H9 (cell line): ENCODE data around the gene GTF3C1. TPM values are rescaled to one million over a fixed set of nuclear protein-coding genes. Genes with fewer than 3 reads are reported as not detected.

ENCODE experiments used
- DNase-seq: peaks from one replicate; pipeline ENCODE4 v3.0.0-alpha.2; 2017
- H2AFZ ChIP-seq: one replicate; pipeline ENCODE4 v1.6.1; 2013; ENCODE audit warnings: mild to moderate bottlenecking, low read length, control low read depth, moderate library complexity
- H2AK5ac ChIP-seq: 2 replicates; pipeline ENCODE4 v1.6.1; 2013; ENCODE audit warnings: low read length, control low read depth, mixed read lengths; ENCODE audit not compliant: insufficient read length
- H2BK120ac ChIP-seq: one replicate; pipeline ENCODE4 v1.6.1; 2013; ENCODE audit warnings: low read depth, mild to moderate bottlenecking, low read length, control low read depth, inconsistent platforms; ENCODE audit not compliant: poor library complexity, severe bottlenecking
- H2BK12ac ChIP-seq: 2 replicates; pipeline ENCODE4 v1.6.1; 2013; ENCODE audit warnings: low read length, control low read depth, mixed read lengths, low read depth; ENCODE audit not compliant: insufficient read length
- H2BK15ac ChIP-seq: 2 replicates; pipeline ENCODE4 v1.6.1; 2013; ENCODE audit warnings: low read depth, low read length, control low read depth
- H2BK20ac ChIP-seq: one replicate; pipeline ENCODE4 v1.6.1; 2013; ENCODE audit warnings: low read depth, mild to moderate bottlenecking, low read length, control low read depth, inconsistent platforms; ENCODE audit not compliant: poor library complexity, severe bottlenecking
- H2BK5ac ChIP-seq: 2 replicates; pipeline ENCODE4 v1.6.1; 2013; ENCODE audit warnings: low read length, control low read depth, mixed read lengths; ENCODE audit not compliant: insufficient read length
- H3K14ac ChIP-seq: 2 replicates; pipeline ENCODE4 v1.6.1; 2013; ENCODE audit warnings: low read length, control low read depth; ENCODE audit not compliant: insufficient read depth
- H3K18ac ChIP-seq: 2 replicates; pipeline ENCODE4 v1.6.1; 2013; ENCODE audit warnings: low read depth, mild to moderate bottlenecking, mixed read lengths, low read length, control low read depth; ENCODE audit not compliant: insufficient read length
- H3K23ac ChIP-seq: 2 replicates; pipeline ENCODE4 v1.6.1; 2013; ENCODE audit warnings: low read length, control low read depth, mixed read lengths, low read depth; ENCODE audit not compliant: insufficient read length
- H3K23me2 ChIP-seq: 2 replicates; pipeline ENCODE4 v1.6.1; 2013; ENCODE audit warnings: low read depth, mild to moderate bottlenecking, mixed read lengths, low read length, control low read depth; ENCODE audit not compliant: insufficient read length, poor library complexity, severe bottlenecking
- H3K27ac ChIP-seq: 2 replicates; pipeline ENCODE4 v1.5.1; 2013; ENCODE audit warnings: low read length, control low read depth, mixed read lengths, low read depth; ENCODE audit not compliant: insufficient read length
- H3K27me3 ChIP-seq: 2 replicates; pipeline ENCODE4 v1.6.1; 2013; ENCODE audit warnings: low read length, control low read depth, inconsistent platforms; ENCODE audit not compliant: insufficient read depth
- H3K4ac ChIP-seq: 2 replicates; pipeline ENCODE4 v1.6.1; 2013; ENCODE audit warnings: low read depth, mild to moderate bottlenecking, control low read depth, inconsistent platforms, low read length, moderate library complexity
- H3K4me1 ChIP-seq: 2 replicates; pipeline ENCODE4 v1.6.1; 2013; ENCODE audit warnings: low read length, control low read depth, inconsistent platforms; ENCODE audit not compliant: insufficient read depth
- H3K4me2 ChIP-seq: 2 replicates; pipeline ENCODE4 v1.6.1; 2013; ENCODE audit warnings: low read length, control low read depth, mixed read lengths; ENCODE audit not compliant: insufficient read length, insufficient read depth
- H3K56ac ChIP-seq: 2 replicates; pipeline ENCODE4 v1.6.1; 2013; ENCODE audit warnings: low read depth, mild to moderate bottlenecking, mixed read lengths, low read length, control low read depth; ENCODE audit not compliant: insufficient read length
- H3K79me1 ChIP-seq: 2 replicates; pipeline ENCODE4 v1.6.1; 2013; ENCODE audit warnings: low read depth, mild to moderate bottlenecking, moderate library complexity, low read length, control low read depth, inconsistent platforms; ENCODE audit not compliant: insufficient read depth, poor library complexity, severe bottlenecking
- H3K79me2 ChIP-seq: 2 replicates; pipeline ENCODE4 v1.6.1; 2013; ENCODE audit warnings: low read length, control low read depth, inconsistent platforms; ENCODE audit not compliant: insufficient read depth
- H3K9ac ChIP-seq: 2 replicates; pipeline ENCODE4 v1.6.1; 2013; ENCODE audit warnings: low read length, control low read depth, mixed read lengths; ENCODE audit not compliant: insufficient read length; ENCODE audit errors: extremely low read depth
- H3K9me3 ChIP-seq: one replicate; pipeline ENCODE4 v1.6.1; 2013; ENCODE audit warnings: low read depth, low read length, inconsistent platforms; ENCODE audit not compliant: control insufficient read depth
- H3T11ph ChIP-seq: one replicate; pipeline ENCODE4 v1.6.1; 2013; ENCODE audit warnings: mild to moderate bottlenecking, low read length, control low read depth, inconsistent platforms
- H4K20me1 ChIP-seq: one replicate; pipeline ENCODE4 v1.6.1; 2013; ENCODE audit not compliant: control insufficient read depth, insufficient read length, insufficient read depth
- H4K5ac ChIP-seq: 2 replicates; pipeline ENCODE4 v1.6.1; 2013; ENCODE audit warnings: low read depth, mild to moderate bottlenecking, mixed read lengths, low read length, control low read depth; ENCODE audit not compliant: insufficient read length
- H4K8ac ChIP-seq: replicated peaks from 2 replicates; pipeline ENCODE4 v1.6.1; 2013; ENCODE audit warnings: low read length, control low read depth, mixed read lengths, low read depth; ENCODE audit not compliant: insufficient read length
- H4K91ac ChIP-seq: 2 replicates; pipeline ENCODE4 v1.6.1; 2013; ENCODE audit warnings: low read depth, mild to moderate bottlenecking, moderate library complexity, mixed read lengths, low read length, control low read depth; ENCODE audit not compliant: insufficient read length
- H3K27ac Mint-ChIP-seq, 3 experiments: 2 replicates in 2 of 3; 3 replicates in 1 of 3; pipeline ENCODE4 v1.8.0; 2020 to 2021; ENCODE audit warnings: mixed read lengths in 3 of 3, mild to moderate bottlenecking in 1 of 3, moderate library complexity in 1 of 3
- H3K27me3 Mint-ChIP-seq: 2 replicates; pipeline ENCODE4 v1.8.0; 2021; ENCODE audit warnings: low read depth, mild to moderate bottlenecking, moderate library complexity, mixed read lengths
- H3K36me3 Mint-ChIP-seq, 3 experiments: 2 replicates in 2 of 3; 3 replicates in 1 of 3; pipeline ENCODE4 v1.8.0; 2020 to 2021; ENCODE audit warnings: low read depth in 3 of 3, mixed read lengths in 3 of 3; ENCODE audit not compliant: insufficient read depth in 1 of 3
- H3K4me1 Mint-ChIP-seq, 2 experiments: 2 replicates each; pipeline ENCODE4 v1.8.0; 2020; ENCODE audit warnings: mixed read lengths in 2 of 2
- H3K4me3 Mint-ChIP-seq, 2 experiments: 2 replicates in 1 of 2; 3 replicates in 1 of 2; pipeline ENCODE4 v1.8.0; 2020 to 2021; ENCODE audit warnings: mild to moderate bottlenecking in 2 of 2, mixed read lengths in 2 of 2, moderate library complexity in 1 of 2
- H3K9me3 Mint-ChIP-seq, 2 experiments: 2 replicates in 1 of 2; 3 replicates in 1 of 2; pipeline ENCODE4 v1.8.0; 2020; ENCODE audit warnings: mild to moderate bottlenecking in 2 of 2, mixed read lengths in 2 of 2, moderate library complexity in 1 of 2
- WGBS: extraction: QIAGEN DNeasy Blood & Tissue Kit; methylation state at CpG from one replicate; pipeline ENCODE4 v1.1.7; 2013; ENCODE audit warnings: missing lambda C conversion rate, low lambda C conversion rate, mixed read lengths; ENCODE audit not compliant: insufficient read length; ENCODE audit errors: extremely low coverage; 5-methylcytosine and 5-hydroxymethylcytosine counted together
- total RNA-seq: library from RNA; stranded (reverse); gene quantifications from 2 replicates; pipeline ENCODE4 v1.2.1, GENCODE V29; 2021
- TF ChIP-seq, protein P1 (sequence below): fragments of 200-600 bp; sonication (generic); conservative IDR thresholded peaks from 3 replicates; pipeline ENCODE4 v1.8.0; 2021; ENCODE audit warnings: antibody characterized with exemption, mild to moderate bottlenecking

GTF3C1 gene
- total RNA-seq, 1 experiment from 2014 or later, result 113 TPM

DNA sequence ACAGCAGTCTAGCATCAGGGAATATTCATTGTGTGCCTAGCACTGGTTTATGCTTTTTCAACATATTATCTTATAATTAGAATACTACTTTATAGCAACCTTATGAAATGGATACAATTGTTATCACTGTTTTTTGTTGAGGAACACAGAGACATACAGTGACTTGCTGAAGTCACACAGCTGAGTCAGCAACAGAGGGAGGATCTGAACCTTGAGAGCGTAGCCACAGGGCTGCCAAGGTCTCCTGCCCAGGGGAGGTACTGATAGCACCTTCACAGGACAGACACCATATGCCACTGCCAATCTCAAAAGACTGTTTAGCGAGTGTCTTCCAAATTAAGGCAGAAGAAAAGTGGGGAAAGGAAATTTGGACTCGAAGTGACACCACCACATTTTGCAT, 63.0 kb downstream of the GTF3C1 start:
- no peak overlapping the region for H3K56ac ChIP-seq
- no peaks in the 10 kb centered on the region for H3K79me1 ChIP-seq
- no peaks in the 10 kb centered on the region for H3K9me3 ChIP-seq
- no peaks in the 10 kb centered on the region for H4K20me1 ChIP-seq
- DNase-seq, result no peak
- no peak overlapping the region for H2BK120ac ChIP-seq
- TF ChIP-seq, protein P1, sequence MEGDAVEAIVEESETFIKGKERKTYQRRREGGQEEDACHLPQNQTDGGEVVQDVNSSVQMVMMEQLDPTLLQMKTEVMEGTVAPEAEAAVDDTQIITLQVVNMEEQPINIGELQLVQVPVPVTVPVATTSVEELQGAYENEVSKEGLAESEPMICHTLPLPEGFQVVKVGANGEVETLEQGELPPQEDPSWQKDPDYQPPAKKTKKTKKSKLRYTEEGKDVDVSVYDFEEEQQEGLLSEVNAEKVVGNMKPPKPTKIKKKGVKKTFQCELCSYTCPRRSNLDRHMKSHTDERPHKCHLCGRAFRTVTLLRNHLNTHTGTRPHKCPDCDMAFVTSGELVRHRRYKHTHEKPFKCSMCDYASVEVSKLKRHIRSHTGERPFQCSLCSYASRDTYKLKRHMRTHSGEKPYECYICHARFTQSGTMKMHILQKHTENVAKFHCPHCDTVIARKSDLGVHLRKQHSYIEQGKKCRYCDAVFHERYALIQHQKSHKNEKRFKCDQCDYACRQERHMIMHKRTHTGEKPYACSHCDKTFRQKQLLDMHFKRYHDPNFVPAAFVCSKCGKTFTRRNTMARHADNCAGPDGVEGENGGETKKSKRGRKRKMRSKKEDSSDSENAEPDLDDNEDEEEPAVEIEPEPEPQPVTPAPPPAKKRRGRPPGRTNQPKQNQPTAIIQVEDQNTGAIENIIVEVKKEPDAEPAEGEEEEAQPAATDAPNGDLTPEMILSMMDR, result no peak
- no peaks in the 10 kb centered on the region for H3K23me2 ChIP-seq
- no peak overlapping the region for H3T11ph ChIP-seq
- H3K23ac ChIP-seq, result no peak overlapping the region
- no peak overlapping the region for H3K18ac ChIP-seq
- H3K14ac ChIP-seq, result no peak overlapping the region
- no peak overlapping the region for H3K4ac ChIP-seq
- no peak overlapping the region for H4K91ac ChIP-seq
- no peak overlapping the region for H3K9ac ChIP-seq
- no peak overlapping the region for H3K27ac ChIP-seq
- Mint-ChIP-seq H3K36me3 (peaks cover 50 to 98% (median 90%) of the 10 kb centered on the region in 3 experiments), H3K27ac (no peak overlapping the region), H3K27me3 (no peaks in the 10 kb centered on the region), H3K4me1 (no peaks in the 10 kb centered on the region), H3K4me3 (no peak overlapping the region), H3K9me3 (no peaks in the 10 kb centered on the region)
- no peak overlapping the region for H4K8ac ChIP-seq
- WGBS, result no CpG with 5 or more reads among the region's 3 CpGs
- no peak overlapping the region for H2AK5ac ChIP-seq
- no peak overlapping the region for H4K5ac ChIP-seq
- H2BK20ac ChIP-seq, result no peak overlapping the region
- no peak overlapping the region for H2BK12ac ChIP-seq
- no peak overlapping the region for H3K4me2 ChIP-seq
- H2BK15ac ChIP-seq, result no peak overlapping the region
- H3K4me1 ChIP-seq, result no peaks in the 10 kb centered on the region
- no peak overlapping the region for H2AFZ ChIP-seq
- H2BK5ac ChIP-seq, result no peak overlapping the region
- no peaks in the 10 kb centered on the region for H3K79me2 ChIP-seq
- no peaks in the 10 kb centered on the region for H3K27me3 ChIP-seq
